ENCODE data around the gene DPP6. TPM values are rescaled to one million over a fixed set of nuclear protein-coding genes. Genes with fewer than 3 reads are reported as not detected.

Gene DPP6
- total RNA-seq, 3 donors from 2014 or later (not counting 1 experiment from before 2014, with no cell fraction given): not detected

GRCh38 chr7:154916856-154917807 is 864.9 kb downstream of the DPP6 start:
- peaks cover 5% of the 10 kb centered on the region for H3K27me3 ChIP-seq (ENCODE audit: control insufficient read depth, insufficient read depth, low read length)
- WGBS (ENCODE audit: insufficient coverage): 84% methylated on average over 8 of the region's 13 CpGs
- no peak for TF ChIP-seq CTCF (IDR thresholded peaks at IDR 0.05)
- peaks cover 0 to 4% of the 10 kb centered on the region in 2 donors for H3K4me1 Mint-ChIP-seq
- no peak overlapping the region for H3K27ac Mint-ChIP-seq
- no peak overlapping the region for H3K4me3 ChIP-seq (ENCODE audit: low read length)
- peaks cover 16 to 17% of the 10 kb centered on the region in 2 donors for H3K27me3 Mint-ChIP-seq (ENCODE audit: low read depth in 2 of 2)
- H3K36me3 Mint-ChIP-seq: no peaks in the 10 kb centered on the region
- H3K4me1 ChIP-seq (ENCODE audit: control insufficient read depth, insufficient read depth, low read length): peaks cover 13% of the 10 kb centered on the region
- intact Hi-C loops (cut with micrococcal nuclease): no loop called here
- no peak overlapping the region for H3K27ac ChIP-seq (ENCODE audit: low read length)
- no peak for ATAC-seq
- DNase-seq: no peak
- no peaks in the 10 kb centered on the region for H3K9me3 Mint-ChIP-seq
- H3K9me3 ChIP-seq (ENCODE audit: control insufficient read depth, insufficient read depth, low read length): no peaks in the 10 kb centered on the region
- H3K36me3 ChIP-seq (ENCODE audit: control insufficient read depth, insufficient read depth, low read length): no peaks in the 10 kb centered on the region
- no peak overlapping the region for H3K4me3 Mint-ChIP-seq

DNA sequence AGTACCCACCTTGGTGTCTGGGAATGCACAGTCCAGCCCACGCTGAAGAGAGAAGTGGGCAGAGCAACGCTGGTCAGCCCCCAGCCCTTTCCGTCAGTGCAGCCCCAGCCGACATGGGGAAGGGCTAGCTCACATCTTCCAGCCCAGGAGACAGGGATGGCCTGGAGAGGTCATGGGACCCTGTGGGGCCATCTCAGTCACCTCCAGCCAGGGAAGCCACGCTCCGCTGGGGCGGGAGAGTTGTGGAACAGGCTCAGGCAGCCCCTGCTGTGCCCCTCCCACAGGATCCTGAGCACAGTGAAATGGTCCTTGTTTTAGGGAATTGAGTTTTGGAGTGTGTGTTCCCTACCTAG is 865.6 kb downstream of the DPP6 start:
- H3K9me3 ChIP-seq (ENCODE audit: control insufficient read depth, insufficient read depth, low read length): no peaks in the 10 kb centered on the region
- WGBS (ENCODE audit: insufficient coverage): 83% methylated on average over 7 of the region's 7 CpGs
- H3K36me3 Mint-ChIP-seq: no peaks in the 10 kb centered on the region
- no peak overlapping the region for H3K4me3 Mint-ChIP-seq
- ATAC-seq: no peak
- intact Hi-C loops (cut with micrococcal nuclease): no loop called here
- peaks cover 13% of the 10 kb centered on the region for H3K4me1 ChIP-seq (ENCODE audit: control insufficient read depth, insufficient read depth, low read length)
- peaks cover 5% of the 10 kb centered on the region for H3K27me3 ChIP-seq (ENCODE audit: control insufficient read depth, insufficient read depth, low read length)
- H3K36me3 ChIP-seq (ENCODE audit: control insufficient read depth, insufficient read depth, low read length): no peaks in the 10 kb centered on the region
- TF ChIP-seq CTCF (IDR thresholded peaks at IDR 0.05): no peak
- H3K4me1 Mint-ChIP-seq: peaks cover 0 to 4% of the 10 kb centered on the region in 2 donors
- H3K27ac ChIP-seq (ENCODE audit: low read length): no peak overlapping the region
- no peak overlapping the region for H3K27ac Mint-ChIP-seq
- peaks cover 16 to 17% of the 10 kb centered on the region in 2 donors for H3K27me3 Mint-ChIP-seq (ENCODE audit: low read depth in 2 of 2)
- no peak overlapping the region for H3K4me3 ChIP-seq (ENCODE audit: low read length)
- DNase-seq: no peak
- H3K9me3 Mint-ChIP-seq: no peaks in the 10 kb centered on the region

- H3K4me3 Mint-ChIP-seq: no peak overlapping the region
- Histone ChIP-seq H3K4me3 (ENCODE audit: low read length) (no peak overlapping the region), H3K27me3 (ENCODE audit: control insufficient read depth, insufficient read depth, low read length) (peaks cover 5% of the 10 kb centered on the region), H3K9me3 (ENCODE audit: control insufficient read depth, insufficient read depth, low read length) (no peaks in the 10 kb centered on the region), H3K27ac (ENCODE audit: low read length) (no peak overlapping the region), H3K36me3 (ENCODE audit: control insufficient read depth, insufficient read depth, low read length) (no peaks in the 10 kb centered on the region), H3K4me1 (ENCODE audit: control insufficient read depth, insufficient read depth, low read length) (peaks cover 13% of the 10 kb centered on the region)
- intact Hi-C loops (cut with micrococcal nuclease): no loop called here
- 93% methylated on average over 6 of the region's 6 CpGs for WGBS (ENCODE audit: insufficient coverage)
- H3K27ac Mint-ChIP-seq: no peak overlapping the region
- H3K9me3 Mint-ChIP-seq: no peaks in the 10 kb centered on the region
- H3K36me3 Mint-ChIP-seq: no peaks in the 10 kb centered on the region
- no peak for DNase-seq
- ATAC-seq: no peak
- peaks cover 0 to 4% of the 10 kb centered on the region in 2 donors for H3K4me1 Mint-ChIP-seq
- H3K27me3 Mint-ChIP-seq (ENCODE audit: low read depth in 2 of 2): peaks cover 16 to 17% of the 10 kb centered on the region in 2 donors
- no peak for TF ChIP-seq CTCF (IDR thresholded peaks at IDR 0.05)
These were observed 866.1 kb downstream of the DPP6 start for GRCh38 chr7:154918266-154918665.

Data from natural killer cell (primary cell).